Measurements from ENCODE around the gene SERPINA1. TPM values are rescaled to one million over a fixed set of nuclear protein-coding genes. Genes with fewer than 3 reads are reported as not detected.

SERPINA1 gene
- total RNA-seq, 1 experiment from 2014 or later, result 150 TPM

- POLR2A ChIA-PET, result no interaction called here
- Histone ChIP-seq H3K9me3 (no peaks in the 10 kb centered on the region), H3K36me3 (ENCODE audit: control insufficient read depth, insufficient read depth, low read length) (no peaks in the 10 kb centered on the region), H3K4me1 (peaks cover 37% of the 10 kb centered on the region), H3K27me3 (replicated peaks; ENCODE audit: control insufficient read depth, insufficient read depth, low read length) (no peaks in the 10 kb centered on the region), H3K4me3 (ENCODE audit: low read depth, low read length) (no peak overlapping the region)
- intact Hi-C loops (cut with micrococcal nuclease; ENCODE audit: unreplicated experiment), result no loop called here
- H3K27ac Mint-ChIP-seq (ENCODE audit: unreplicated experiment), result no peak overlapping the region
- H3K27me3 Mint-ChIP-seq (ENCODE audit: insufficient read depth, unreplicated experiment), result no peaks in the 10 kb centered on the region
- no peak for DNase-seq
- H3K4me3 Mint-ChIP-seq (ENCODE audit: unreplicated experiment), result no peak overlapping the region
- CTCF ChIA-PET, result interaction anchor here (0.6 to 0.9 kb wide), 2 partner anchors 96 to 482 kb away, joined by 3 to 4 read pairs; no protein-coding TSS in a partner anchor
- BruUV-seq (replicated peaks), result no TSS peak
- H3K36me3 Mint-ChIP-seq (ENCODE audit: insufficient read depth, unreplicated experiment), result no peaks in the 10 kb centered on the region
- peaks cover 8% of the 10 kb centered on the region for H3K4me1 Mint-ChIP-seq (ENCODE audit: low read depth, unreplicated experiment)
- no peaks in the 10 kb centered on the region for H3K9me3 Mint-ChIP-seq (ENCODE audit: unreplicated experiment)
- TF ChIP-seq, protein P1, sequence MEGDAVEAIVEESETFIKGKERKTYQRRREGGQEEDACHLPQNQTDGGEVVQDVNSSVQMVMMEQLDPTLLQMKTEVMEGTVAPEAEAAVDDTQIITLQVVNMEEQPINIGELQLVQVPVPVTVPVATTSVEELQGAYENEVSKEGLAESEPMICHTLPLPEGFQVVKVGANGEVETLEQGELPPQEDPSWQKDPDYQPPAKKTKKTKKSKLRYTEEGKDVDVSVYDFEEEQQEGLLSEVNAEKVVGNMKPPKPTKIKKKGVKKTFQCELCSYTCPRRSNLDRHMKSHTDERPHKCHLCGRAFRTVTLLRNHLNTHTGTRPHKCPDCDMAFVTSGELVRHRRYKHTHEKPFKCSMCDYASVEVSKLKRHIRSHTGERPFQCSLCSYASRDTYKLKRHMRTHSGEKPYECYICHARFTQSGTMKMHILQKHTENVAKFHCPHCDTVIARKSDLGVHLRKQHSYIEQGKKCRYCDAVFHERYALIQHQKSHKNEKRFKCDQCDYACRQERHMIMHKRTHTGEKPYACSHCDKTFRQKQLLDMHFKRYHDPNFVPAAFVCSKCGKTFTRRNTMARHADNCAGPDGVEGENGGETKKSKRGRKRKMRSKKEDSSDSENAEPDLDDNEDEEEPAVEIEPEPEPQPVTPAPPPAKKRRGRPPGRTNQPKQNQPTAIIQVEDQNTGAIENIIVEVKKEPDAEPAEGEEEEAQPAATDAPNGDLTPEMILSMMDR (IDR thresholded peaks at IDR 0.05; ENCODE audit: insufficient read depth in 1 of 2, low read depth in 1 of 2, low read length in 1 of 2, severe bottlenecking in 1 of 2, unreplicated experiment in 1 of 2), result no peak
These were observed 2.1 kb upstream of the SERPINA1 start for GRCh38 chr14:94390372-94391086.

DNA sequence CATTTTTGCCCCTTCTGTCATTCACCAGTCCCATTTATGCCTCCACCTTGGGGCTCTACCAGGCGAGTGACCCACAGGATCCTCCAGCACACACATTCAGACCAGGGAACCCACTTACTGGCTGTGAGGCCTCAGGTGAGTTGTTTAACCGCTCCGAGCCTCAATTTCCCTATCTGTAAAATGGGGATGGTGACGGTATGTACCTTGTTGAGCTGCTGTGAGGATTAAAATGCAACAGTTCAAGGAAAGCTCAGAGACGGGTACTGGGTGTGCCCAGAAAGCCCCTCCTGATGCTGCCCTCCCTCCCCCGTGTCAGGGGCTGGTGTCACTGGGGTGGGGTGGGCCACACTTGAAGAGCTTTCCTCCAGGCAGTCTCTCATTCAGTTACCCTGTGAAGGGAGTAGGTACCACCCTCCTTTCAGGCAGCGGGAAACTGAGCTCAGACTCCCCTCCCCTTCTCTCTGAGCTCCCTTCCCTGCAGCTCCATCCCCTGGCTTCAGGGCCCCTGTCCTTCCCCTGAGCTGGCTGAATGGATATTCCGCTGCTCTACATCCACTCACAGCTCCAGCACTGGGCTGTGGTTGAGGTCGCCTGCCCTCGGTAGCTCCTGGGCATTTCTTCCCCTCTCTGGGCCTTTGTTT is 1.4 kb upstream of the SERPINA1 start:
- no peak overlapping the region for H3K4me3 ChIP-seq (ENCODE audit: low read depth, low read length)
- no peak overlapping the region for H3K4me3 Mint-ChIP-seq (ENCODE audit: unreplicated experiment)
- no peaks in the 10 kb centered on the region for H3K9me3 Mint-ChIP-seq (ENCODE audit: unreplicated experiment)
- DNase-seq, result no peak
- no peaks in the 10 kb centered on the region for H3K9me3 ChIP-seq
- intact Hi-C loops (cut with micrococcal nuclease; ENCODE audit: unreplicated experiment), result no loop called here
- CTCF ChIA-PET, result interaction anchor here (0.6 kb wide), 1 partner anchor 481 kb away, joined by 4 read pairs; no protein-coding TSS in a partner anchor
- no peak overlapping the region for H3K27ac Mint-ChIP-seq (ENCODE audit: unreplicated experiment)
- no peaks in the 10 kb centered on the region for H3K27me3 Mint-ChIP-seq (ENCODE audit: insufficient read depth, unreplicated experiment)
- H3K27me3 ChIP-seq (replicated peaks; ENCODE audit: control insufficient read depth, insufficient read depth, low read length), result no peaks in the 10 kb centered on the region
- no TSS peak for BruUV-seq (replicated peaks)
- H3K36me3 Mint-ChIP-seq (ENCODE audit: insufficient read depth, unreplicated experiment), result no peaks in the 10 kb centered on the region
- peaks cover 2% of the 10 kb centered on the region for H3K4me1 Mint-ChIP-seq (ENCODE audit: low read depth, unreplicated experiment)
- no peaks in the 10 kb centered on the region for H3K36me3 ChIP-seq (ENCODE audit: control insufficient read depth, insufficient read depth, low read length)
- peaks cover 32% of the 10 kb centered on the region for H3K4me1 ChIP-seq
- POLR2A ChIA-PET, result no interaction called here
- TF ChIP-seq, protein P1 (IDR thresholded peaks at IDR 0.05; ENCODE audit: insufficient read depth in 1 of 2, low read depth in 1 of 2, low read length in 1 of 2, severe bottlenecking in 1 of 2, unreplicated experiment in 1 of 2), result no peak

GRCh38 chr14:94389104-94389469 is 685 bp upstream of the SERPINA1 start:
- H3K4me1 ChIP-seq, result peaks cover 32% of the 10 kb centered on the region
- ChIA-PET CTCF (interaction anchor here (1.6 kb wide), 1 partner anchor 97 kb away, joined by 5 read pairs; no protein-coding TSS in a partner anchor), POLR2A (no interaction called here)
- BruUV-seq (replicated peaks), result no TSS peak
- no peaks in the 10 kb centered on the region for H3K9me3 ChIP-seq
- TF ChIP-seq, protein P1 (IDR thresholded peaks at IDR 0.05; ENCODE audit: insufficient read depth in 1 of 2, low read depth in 1 of 2, low read length in 1 of 2, severe bottlenecking in 1 of 2, unreplicated experiment in 1 of 2), result no peak
- H3K27me3 ChIP-seq (replicated peaks; ENCODE audit: control insufficient read depth, insufficient read depth, low read length), result no peaks in the 10 kb centered on the region
- no peaks in the 10 kb centered on the region for H3K27me3 Mint-ChIP-seq (ENCODE audit: insufficient read depth, unreplicated experiment)
- no peak overlapping the region for H3K4me3 ChIP-seq (ENCODE audit: low read depth, low read length)
- H3K4me1 Mint-ChIP-seq (ENCODE audit: low read depth, unreplicated experiment), result no peaks in the 10 kb centered on the region
- no peaks in the 10 kb centered on the region for H3K9me3 Mint-ChIP-seq (ENCODE audit: unreplicated experiment)
- H3K27ac Mint-ChIP-seq (ENCODE audit: unreplicated experiment), result peak overlapping the region; percentile 64
- peaks cover 2% of the 10 kb centered on the region; the same call in 1 of the 2 replicates for H3K36me3 ChIP-seq (ENCODE audit: control insufficient read depth, insufficient read depth, low read length)
- DNase-seq, result no peak
- intact Hi-C loops (cut with micrococcal nuclease; ENCODE audit: unreplicated experiment), result no loop called here
- H3K36me3 Mint-ChIP-seq (ENCODE audit: insufficient read depth, unreplicated experiment), result no peaks in the 10 kb centered on the region
- no peak overlapping the region for H3K4me3 Mint-ChIP-seq (ENCODE audit: unreplicated experiment)

Measured in Caco-2 (cell line).